Measurements from ENCODE around the gene GREB1L.

GRCh38 chr18:21571772-21572171, 329.7 kb downstream of the GREB1L start:
- TF ChIP-seq, protein P1, sequence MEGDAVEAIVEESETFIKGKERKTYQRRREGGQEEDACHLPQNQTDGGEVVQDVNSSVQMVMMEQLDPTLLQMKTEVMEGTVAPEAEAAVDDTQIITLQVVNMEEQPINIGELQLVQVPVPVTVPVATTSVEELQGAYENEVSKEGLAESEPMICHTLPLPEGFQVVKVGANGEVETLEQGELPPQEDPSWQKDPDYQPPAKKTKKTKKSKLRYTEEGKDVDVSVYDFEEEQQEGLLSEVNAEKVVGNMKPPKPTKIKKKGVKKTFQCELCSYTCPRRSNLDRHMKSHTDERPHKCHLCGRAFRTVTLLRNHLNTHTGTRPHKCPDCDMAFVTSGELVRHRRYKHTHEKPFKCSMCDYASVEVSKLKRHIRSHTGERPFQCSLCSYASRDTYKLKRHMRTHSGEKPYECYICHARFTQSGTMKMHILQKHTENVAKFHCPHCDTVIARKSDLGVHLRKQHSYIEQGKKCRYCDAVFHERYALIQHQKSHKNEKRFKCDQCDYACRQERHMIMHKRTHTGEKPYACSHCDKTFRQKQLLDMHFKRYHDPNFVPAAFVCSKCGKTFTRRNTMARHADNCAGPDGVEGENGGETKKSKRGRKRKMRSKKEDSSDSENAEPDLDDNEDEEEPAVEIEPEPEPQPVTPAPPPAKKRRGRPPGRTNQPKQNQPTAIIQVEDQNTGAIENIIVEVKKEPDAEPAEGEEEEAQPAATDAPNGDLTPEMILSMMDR (IDR thresholded peaks at IDR 0.05; ENCODE audit: low read length): no peak
- TF ChIP-seq EZH2 (IDR thresholded peaks at IDR 0.05; ENCODE audit: borderline replicate concordance, low read length): no peak
